Renal cortical epithelial cell (primary cell): ENCODE measurements around the gene GABRB3. TPM values are rescaled to one million over a fixed set of nuclear protein-coding genes. Genes with fewer than 3 reads are reported as not detected.
A peak's percentile ranks its signal among the peaks of the same experiment; 100 is the strongest.

Experiments
- DNase-seq: peaks from one replicate; pipeline ENCODE4 v3.0.0-alpha.2; 2011; ENCODE audit warnings: low read depth
- total RNA-seq: library from RNA; depleted of rRNA; stranded (reverse); fragments of >200 nt; gene quantifications from 2 replicates; pipeline ENCODE4 v1.2.3, GENCODE V29; 2014

GABRB3 gene
- total RNA-seq, 1 donor from 2014 or later: 2.4 TPM

GRCh38 chr15:26630857-26631256 is 142.0 kb downstream of the GABRB3 start:
- DNase-seq: no peak

- peak; percentile 44 for DNase-seq
These were observed 143.9 kb downstream of the GABRB3 start for GRCh38 chr15:26628879-26629529.

DNA sequence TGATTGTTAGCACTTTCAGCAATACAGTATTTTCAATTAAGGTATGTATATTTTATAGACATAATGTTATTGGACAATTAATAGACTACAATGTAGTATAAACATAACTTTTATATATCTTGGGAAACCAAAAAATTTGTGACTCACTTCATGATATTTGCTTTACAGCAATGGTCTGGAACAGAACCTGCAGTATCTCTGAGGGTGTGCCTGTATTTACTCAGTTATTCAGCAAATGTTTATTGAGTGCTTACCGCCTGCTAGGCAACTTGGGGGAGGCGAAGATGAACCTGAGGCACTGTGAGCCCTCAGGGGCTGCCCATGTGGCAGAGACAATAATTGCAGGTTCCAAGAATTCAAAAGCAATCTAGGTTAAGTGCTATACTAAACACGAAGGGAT is 144.8 kb downstream of the GABRB3 start:
- DNase-seq: peak; percentile 0

DNA sequence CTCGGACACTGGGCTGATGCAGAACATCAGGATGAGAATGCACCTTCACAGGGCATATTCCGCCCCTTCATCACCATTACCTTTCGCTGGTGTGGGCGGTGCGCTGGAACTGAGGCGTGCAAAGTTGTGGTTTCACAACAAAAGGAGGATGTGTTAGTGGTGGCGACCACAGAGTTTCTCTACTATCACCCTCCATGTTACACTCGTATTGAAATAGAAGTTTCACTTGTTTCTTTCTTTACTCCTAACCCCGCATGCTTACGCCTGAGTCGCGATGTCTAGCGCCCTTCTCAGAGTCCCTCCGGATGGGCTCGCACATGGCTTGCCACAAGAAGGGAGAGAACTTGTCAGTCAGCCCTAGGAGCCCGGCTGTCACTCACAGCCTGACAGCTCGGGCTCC is 148.7 kb downstream of the GABRB3 start:
- DNase-seq: no peak

- DNase-seq: no peak
These were observed 149.8 kb downstream of the GABRB3 start for GRCh38 chr15:26623071-26623470.

GRCh38 chr15:26621816-26622215 is 151.1 kb downstream of the GABRB3 start:
- DNase-seq: no peak

- DNase-seq: no peak
These were observed 152.1 kb downstream of the GABRB3 start for GRCh38 chr15:26620528-26621458.

GRCh38 chr15:26615927-26616302 is 157.0 kb downstream of the GABRB3 start:
- no peak for DNase-seq

DNA sequence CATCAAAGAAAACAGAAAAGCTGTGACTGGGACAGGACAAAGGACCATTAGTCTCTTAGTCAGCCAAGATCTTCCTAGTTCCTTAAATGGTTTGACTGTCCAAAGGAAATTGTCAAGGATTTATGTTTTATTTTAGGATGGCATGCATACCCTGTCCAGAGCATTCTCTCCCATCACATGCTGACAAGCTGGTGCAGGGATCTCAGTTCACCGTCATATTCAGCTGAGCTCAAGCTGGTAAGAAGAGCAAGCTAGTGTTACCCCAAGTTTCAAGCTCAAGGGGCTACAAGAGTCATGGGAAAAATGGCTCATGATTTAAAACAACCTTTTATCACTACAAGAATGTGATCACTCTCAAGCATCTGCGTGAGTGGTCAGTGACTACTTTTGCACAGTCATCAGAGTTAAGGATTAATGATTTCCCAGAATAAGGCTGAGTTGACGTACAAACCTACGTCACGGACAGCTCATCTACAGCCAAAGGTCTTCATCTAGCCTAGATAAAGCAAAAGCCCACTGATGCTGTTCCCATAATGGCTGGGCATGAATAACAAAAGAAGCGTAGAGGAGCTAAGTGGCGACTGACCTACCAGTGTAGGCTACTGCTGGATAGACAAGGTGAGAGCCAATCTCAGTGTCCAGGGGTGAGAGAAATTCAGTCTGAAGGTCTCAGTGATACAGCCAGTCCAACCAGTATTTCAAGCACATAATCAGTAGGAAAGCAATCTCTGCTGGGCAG is 157.5 kb downstream of the GABRB3 start:
- peak; percentile 33 for DNase-seq

- DNase-seq: no peak
These were observed 158.1 kb downstream of the GABRB3 start for GRCh38 chr15:26614734-26615133.

DNA sequence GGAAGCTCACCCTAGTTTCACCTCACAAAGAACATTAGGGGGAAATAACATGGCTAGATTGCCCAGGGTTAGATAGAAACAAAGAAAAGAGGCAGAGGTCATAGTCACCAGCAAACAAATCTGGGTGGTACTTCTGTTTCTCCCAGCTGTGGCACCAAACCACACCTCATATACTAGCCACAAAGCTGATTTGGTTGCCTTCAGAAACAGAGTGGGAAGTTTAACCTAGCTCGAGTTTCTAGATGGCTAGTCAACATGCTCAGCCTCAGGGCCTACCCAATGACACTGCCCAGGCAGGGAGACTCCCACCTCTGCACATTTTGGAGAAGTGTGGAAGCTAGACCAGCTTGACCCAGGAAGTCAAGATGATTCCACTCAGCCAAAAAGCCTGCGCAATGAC is 174.2 kb downstream of the GABRB3 start:
- no peak for DNase-seq

DNA sequence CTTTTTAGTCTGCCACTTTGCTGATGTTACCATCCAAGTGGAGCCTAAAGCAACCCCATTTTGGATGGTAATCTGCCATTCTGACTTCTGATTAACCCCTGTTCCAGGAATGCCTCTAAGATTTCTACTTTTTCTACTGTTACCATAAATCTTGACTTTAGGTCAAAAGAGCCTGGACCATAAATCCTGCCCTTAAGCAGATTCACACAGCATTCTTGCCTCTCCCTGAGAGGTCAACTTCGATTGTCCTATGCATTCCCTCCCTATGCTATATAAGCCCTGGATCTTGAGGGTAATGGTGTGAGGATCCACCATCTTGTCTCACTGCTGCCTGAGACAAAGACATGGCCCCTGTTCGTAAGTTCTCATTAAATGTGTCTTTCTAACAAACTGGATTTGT is 177.3 kb downstream of the GABRB3 start:
- DNase-seq: no peak

DNA sequence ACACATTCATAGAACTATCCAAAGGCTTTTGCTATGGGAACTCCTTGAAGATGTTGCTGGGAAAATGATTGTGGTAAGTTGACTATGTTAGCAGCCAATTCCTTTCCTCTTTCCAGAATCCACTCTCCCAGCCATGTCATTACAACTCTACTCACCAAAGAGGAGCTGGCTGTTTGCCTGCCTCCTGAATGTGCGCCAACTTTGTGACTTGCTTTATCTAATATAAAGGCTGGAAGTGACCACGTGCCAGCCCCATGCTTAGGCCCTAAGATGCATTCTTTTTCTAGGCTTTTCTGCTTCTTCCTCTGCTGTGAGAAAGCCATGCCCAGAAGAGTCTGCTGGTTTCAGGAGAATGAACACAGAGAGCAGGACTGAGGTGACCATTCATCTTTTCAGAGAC is 182.2 kb downstream of the GABRB3 start:
- DNase-seq: no peak

- no peak for DNase-seq
These were observed 190.0 kb downstream of the GABRB3 start for GRCh38 chr15:26582840-26583239.

GRCh38 chr15:26580943-26581342 is 191.9 kb downstream of the GABRB3 start:
- no peak for DNase-seq

- DNase-seq: no peak
These were observed 200.1 kb downstream of the GABRB3 start for GRCh38 chr15:26572602-26573350.

DNA sequence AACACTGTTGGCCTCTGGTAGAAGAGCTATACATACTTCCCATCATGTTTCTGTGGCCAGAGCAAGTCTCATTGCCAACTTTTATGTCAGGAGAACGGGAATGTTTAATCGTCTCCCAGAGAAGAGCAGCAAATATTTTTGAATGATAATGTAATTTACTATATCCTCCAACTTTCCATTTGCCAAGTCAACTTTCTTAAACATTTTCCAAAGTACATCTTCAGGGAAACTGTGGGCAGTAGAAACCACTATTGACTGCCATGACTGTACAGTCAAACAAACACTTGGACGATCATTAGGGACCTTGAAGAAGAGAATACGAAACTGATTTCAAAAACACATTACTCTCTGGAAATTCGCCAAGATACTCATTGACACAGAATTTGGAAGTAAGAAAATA is 201.5 kb downstream of the GABRB3 start:
- no peak for DNase-seq

GRCh38 chr15:26565542-26565941 is 207.3 kb downstream of the GABRB3 start:
- DNase-seq: no peak

GRCh38 chr15:26564361-26564760 is 208.5 kb downstream of the GABRB3 start:
- DNase-seq: no peak

- no peak for DNase-seq
These were observed 210.5 kb downstream of the GABRB3 start for GRCh38 chr15:26562336-26562735.

DNA sequence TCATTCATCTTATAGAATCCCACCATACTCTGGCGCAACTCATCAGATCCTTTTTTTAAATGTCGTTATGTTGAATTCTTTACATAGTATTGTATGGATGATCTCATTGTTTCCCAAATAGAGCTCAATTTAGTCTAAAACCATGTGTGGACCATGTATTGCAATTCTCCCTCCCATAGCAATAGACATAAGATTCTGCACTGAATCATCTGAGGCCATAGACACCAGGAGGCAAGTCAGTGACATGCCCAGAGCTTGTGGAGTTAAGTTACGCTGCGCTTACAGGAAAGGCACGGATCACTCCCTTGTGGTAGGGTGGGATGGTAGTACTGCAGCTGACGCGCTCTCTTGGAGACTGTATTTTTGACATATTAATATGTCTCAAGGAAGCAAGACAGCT is 211.0 kb downstream of the GABRB3 start:
- DNase-seq: no peak

- no peak for DNase-seq
These were observed 211.7 kb downstream of the GABRB3 start for GRCh38 chr15:26561130-26561529.
